HG02885 (cell line): ENCODE measurements around the gene PTPN6.
"Not testable (repeated sequence)": the region's sequence is repeated elsewhere in the genome, so short reads cannot be mapped to it uniquely, and the experiment has no call there.

Experiments
- ATAC-seq: cut with Tn5 transposase; IDR thresholded peaks from one replicate; pipeline ENCODE4 v1.9.1; 2021; ENCODE audit warnings: mild to moderate bottlenecking; ENCODE audit not compliant: unreplicated experiment, poor library complexity

Gene PTPN6

DNA sequence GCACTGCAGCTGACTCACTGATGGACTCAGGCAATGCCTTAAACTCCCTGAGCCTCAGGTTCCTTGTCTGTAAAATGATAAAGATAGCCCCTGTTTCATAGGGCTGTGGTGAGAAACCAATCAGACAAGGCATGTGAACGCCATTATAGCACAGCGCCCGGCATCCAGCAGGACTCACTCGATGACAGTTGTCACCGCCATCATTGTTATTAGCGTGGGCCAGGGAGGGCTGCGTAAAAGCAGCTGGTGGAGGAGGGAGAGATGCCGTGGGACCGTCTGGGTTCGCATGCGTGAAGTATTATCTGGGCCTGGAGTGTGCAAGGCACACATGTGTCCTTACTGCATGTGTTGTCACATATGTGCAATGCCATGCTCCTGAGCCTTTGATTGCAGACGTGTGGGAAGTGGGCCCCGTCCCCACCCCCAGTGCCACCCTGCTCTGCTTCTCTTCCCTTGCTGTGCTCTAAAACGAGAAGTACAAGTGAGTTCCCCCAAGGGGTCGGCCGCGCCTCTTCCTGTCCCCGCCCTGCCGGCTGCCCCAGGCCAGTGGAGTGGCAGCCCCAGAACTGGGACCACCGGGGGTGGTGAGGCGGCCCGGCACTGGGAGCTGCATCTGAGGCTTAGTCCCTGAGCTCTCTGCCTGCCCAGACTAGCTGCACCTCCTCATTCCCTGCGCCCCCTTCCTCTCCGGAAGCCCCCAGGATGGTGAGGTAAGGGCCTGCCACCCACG is at the start of gene PTPN6:
TSS of gene PTPN6 (plus strand) at position 546 of the 730 bp plus-strand sequence. CDS start at position 703, 157 bp downstream.
- ATAC-seq = no peak

DNA sequence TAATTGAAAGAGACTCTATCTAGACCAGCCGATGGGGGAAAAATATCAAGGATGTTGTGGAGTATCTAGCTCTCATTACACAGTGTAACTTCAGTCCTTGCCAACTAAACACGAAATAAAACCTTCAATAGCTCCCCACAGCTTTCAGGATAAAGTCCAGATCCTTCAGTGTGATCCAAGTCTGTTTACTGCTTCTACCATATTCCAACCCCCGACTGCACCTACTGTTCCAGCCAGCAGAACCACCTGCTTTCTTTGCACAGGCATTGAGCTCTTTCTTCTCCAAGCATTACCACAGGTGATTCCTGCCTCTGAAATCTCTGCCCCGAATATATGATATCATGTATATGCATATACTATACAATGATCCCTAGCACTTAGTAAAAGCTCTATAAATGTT is 48.7 kb upstream of the PTPN6 start:
- no peak for ATAC-seq

DNA sequence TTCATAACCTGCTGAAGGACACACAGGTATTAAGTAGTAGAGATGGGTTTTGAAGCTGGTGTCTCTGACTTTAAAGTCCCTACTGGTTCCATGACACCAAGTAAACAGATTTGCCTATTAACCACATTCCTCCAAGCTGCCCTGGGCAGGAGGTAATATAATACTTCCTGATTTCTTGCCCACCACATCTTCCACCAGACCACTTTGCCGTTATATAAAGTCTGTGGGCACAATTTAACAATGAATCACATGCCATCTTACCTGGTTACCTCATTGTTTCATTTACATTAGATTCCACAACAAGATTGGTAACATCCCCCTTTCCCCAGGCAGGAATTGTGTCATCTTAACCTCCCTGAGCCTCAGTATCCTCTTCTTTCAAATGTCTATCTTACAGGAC is 47.4 kb upstream of the PTPN6 start:
- ATAC-seq = no peak

DNA sequence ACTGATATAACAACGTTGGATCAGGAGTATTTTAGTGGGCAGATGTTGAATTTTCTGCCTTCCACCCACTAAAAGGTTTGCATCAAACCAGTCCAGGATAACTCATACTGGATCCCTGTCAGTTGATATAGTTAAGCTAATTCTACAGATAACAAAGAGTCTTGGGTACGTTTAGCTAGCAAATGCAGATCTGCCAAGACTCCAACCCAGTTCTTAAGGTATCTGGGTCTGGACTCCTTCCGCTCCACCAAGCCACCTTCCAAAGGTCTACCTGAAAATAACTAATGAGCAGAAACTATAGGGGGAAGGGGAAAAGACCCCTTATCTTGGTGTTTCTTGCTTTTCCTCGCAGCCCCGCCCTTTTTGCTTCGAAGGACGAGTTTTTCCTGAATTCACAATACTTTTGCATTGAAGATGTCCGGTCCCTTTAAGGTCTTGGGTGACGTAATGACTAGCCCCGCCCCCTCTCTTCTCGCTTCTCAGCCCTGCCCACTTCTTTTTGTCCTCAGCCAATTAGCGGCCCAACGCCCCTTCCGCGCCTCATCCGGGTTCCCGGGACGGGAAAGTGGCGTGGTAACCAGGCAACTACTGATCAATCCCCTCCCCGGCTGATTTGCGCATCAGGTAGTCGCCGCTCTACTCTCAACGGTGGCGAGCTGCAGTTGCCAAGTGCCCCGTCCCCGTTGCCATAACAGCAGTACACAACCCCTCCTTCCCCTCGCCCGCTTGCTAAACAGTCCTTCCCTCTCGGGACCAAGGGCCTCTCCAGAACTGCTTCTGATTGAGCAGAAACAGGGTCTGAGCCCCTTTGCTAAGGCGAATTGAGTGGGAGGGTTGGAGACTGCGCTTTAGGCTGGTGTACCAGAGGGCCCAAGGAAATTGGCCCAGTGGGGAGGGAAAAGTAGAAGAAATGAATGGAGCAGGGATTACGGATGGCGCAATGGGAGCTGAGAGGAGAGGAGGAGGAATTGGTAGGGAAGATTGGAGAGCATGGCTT is 46.6 kb upstream of the PTPN6 start, which contains the start of gene LRRC23:
TSS of gene LRRC23 (plus strand) at position 543 of the 997 bp plus-strand sequence. CDS start 812 bp downstream, outside the sequence.
- peak; percentile 98 for ATAC-seq

DNA sequence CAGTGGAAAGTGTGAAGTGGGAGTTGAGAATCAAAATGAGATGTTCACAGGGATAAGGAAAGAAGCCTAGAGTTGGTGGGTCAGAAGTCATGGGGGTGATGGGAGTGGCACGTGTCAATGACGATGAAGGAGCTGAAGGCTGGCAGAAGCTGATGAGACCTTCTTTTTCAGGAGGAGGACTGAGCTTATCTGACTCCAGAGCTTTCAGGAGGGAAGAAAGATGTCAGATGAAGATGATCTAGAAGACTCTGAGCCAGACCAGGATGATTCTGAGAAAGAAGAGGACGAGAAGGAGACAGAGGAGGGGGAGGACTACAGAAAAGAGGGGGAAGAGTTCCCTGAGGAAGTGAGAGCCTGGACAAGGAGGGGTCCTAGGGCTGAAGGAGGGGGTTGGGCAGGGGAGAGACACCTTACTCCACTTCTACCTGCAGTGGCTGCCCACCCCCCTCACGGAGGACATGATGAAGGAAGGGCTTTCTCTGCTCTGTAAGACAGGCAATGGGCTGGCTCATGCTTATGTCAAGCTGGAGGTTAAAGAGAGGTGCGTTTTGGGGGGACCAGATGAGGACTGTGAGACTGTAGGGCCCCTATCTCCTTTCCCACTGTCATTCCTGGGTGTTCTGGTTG is 45.6 kb upstream of the PTPN6 start:
- no peak for ATAC-seq

DNA sequence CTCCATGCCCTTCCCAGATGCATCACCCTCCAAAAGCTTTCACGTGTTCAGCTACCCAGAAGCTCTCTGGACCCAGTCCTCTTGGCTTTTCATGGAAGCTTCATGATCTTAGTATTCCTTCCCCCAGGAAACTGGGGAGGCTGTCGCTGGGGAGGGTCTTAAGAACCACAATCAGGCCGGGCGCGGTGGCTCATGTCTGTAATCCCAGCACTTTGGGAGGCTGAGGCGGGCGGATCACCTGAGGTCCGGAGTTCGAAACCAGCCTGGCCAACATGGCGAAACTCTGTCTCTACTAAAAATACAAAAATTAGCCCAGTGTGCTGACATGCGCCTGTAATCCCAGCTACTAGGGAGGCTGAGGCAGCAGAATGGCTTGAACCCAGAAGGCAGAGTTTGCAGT is 43.0 kb upstream of the PTPN6 start:
- not testable (repeated sequence) for ATAC-seq

DNA sequence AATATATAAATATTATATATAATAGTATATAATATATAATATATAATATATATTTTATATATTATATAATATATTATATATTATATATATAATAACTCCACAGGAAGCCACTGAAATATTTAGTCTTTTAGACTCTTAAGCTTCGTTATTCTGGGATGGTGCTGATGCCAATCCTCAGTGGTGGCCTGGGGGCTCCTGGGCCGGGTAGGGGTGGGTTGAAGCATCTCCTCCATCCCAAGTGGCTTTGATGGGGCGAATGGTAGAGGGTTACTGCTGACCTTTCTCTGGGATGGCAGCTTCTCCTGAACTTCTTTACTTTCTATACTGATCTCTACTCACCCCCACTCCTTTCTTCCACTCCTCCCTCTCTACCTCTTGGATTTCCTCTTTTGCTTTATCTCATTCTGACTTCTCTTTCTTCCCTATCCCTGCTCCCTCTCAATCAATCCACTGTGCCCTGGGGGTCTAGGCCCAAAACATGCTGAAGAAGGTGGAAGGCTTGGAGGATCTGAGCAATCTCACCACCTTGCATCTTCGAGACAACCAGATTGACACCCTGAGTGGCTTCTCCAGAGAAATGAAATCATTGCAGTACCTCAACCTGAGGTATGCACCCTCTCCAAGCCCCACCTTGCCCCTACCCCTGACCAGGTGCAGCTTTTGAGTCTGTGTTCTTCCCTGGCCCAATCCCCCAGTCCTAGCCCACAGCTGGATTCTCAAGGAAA is 41.6 kb upstream of the PTPN6 start:
- no peak for ATAC-seq

DNA sequence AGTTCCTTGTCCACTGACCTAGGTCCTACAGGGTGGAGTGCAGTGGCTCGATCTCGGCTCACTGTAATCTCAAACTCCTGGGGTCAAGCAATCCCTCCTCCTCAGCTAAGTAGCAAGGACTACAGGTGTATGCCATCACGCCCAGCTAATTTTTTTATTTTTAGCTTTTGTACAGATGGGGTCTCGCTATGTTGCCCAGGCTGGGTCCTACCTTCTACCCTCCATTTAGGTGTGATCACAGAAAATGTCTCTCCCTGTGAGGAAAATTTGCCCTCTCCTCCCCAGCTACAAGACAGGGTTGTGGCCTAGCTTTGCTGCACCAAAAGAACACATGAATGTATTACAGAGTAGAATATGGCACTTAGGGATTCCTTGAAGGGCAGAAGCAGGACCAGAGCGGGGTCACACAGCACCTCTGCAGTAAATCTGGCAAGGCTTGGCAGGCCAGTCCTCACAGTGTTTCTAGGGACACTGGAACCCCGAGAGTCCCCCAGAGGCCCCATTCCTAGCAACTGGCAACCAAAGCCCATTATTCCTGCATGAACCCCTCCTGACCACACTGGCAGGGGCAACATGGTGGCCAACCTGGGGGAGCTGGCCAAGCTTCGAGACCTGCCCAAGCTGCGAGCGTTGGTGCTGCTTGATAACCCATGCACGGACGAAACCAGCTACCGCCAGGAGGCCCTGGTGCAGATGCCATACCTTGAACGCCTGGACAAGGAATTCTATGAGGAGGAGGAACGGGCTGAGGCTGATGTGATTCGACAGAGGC is 38.8 kb upstream of the PTPN6 start:
- ATAC-seq = no peak

DNA sequence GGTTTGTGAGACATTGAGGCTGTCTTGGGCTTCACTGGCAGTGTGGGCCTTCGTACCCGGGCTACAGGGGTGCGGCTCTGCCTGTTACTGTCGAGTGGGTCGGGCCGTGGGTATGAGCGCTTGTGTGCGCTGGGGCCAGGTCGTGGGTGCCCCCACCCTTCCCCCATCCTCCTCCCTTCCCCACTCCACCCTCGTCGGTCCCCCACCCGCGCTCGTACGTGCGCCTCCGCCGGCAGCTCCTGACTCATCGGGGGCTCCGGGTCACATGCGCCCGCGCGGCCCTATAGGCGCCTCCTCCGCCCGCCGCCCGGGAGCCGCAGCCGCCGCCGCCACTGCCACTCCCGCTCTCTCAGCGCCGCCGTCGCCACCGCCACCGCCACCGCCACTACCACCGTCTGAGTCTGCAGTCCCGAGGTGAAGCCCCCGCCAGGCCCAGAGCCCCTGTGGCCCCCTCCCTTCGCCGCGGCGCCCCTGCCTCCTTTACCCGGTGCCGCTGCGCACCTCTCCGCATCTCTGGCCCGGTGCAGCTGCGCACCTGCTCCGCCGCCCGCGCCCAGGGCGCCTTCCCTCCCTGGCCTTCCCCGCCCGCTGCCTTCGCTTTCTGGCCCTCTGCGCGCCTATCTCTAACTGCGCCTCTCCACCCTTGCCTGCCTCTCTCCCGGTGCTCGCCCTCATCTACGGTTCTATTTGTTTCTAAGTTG is 36.8 kb upstream of the PTPN6 start, which contains the start of gene ENO2:
TSS of gene ENO2 (plus strand) at position 335 of the 701 bp plus-strand sequence. CDS start 1,253 bp downstream, outside the sequence.
- peak; percentile 74 for ATAC-seq

DNA sequence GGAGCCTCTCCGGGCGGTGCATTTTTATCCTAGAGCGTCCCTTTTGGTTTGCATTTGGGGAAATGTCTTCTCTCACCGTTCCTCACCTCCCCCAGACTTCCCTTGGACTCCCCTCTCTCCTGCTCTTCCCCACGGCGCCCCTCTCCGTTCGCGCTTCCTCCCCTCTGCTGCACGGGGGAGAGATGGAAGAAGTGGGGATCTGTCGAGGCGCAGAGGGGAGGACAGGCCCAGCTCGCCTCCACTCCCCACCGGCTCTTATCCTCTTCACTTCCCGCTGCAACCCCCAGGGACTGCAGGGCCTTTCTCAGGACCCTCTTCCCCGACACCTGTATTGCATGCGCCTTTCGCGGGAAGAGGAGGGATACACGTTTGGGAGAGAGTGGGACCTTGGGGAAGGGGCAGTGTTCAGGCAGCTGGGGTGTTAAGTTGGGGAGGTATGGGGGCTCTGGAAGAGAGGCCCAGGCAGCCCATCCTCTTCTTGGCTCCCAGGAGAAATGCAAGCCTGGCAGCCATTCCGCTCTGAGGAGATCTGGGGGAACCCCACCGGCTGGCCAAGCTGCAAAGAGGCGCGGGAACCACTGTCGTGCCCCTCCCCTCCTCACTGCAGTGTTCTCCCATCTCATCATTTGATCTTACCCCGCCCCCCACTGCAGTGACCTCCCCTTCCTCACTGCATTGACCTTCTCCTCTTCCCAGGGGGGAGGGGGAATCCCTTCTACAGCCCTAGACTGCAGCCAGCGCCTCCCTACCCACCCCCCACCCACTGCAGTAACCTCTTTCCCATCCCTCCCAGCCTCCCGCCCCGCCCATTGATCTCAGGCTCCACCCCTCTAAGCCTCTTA is 36.0 kb upstream of the PTPN6 start:
- ATAC-seq = no peak

DNA sequence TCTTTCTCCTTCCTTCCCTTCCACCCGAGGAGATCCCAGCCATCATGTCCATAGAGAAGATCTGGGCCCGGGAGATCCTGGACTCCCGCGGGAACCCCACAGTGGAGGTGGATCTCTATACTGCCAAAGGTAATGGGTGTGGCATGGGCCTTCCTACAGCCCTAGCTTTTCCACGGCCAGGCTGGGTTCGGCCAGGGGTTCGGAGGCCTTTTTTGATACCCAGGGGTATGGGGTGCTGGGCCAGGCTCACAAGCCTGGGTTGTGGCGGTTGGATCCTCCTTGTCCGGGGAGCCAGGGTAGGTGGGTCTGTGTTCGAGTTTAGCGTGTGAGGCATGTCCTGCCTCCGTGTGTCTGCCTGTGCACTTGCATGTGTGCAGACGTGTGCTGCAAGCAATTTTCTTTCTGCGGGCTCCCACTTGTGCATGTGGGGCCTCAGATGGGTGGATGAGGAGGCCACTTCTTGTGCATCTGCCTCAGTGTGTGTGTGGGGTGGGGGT is 35.3 kb upstream of the PTPN6 start:
- no peak for ATAC-seq

DNA sequence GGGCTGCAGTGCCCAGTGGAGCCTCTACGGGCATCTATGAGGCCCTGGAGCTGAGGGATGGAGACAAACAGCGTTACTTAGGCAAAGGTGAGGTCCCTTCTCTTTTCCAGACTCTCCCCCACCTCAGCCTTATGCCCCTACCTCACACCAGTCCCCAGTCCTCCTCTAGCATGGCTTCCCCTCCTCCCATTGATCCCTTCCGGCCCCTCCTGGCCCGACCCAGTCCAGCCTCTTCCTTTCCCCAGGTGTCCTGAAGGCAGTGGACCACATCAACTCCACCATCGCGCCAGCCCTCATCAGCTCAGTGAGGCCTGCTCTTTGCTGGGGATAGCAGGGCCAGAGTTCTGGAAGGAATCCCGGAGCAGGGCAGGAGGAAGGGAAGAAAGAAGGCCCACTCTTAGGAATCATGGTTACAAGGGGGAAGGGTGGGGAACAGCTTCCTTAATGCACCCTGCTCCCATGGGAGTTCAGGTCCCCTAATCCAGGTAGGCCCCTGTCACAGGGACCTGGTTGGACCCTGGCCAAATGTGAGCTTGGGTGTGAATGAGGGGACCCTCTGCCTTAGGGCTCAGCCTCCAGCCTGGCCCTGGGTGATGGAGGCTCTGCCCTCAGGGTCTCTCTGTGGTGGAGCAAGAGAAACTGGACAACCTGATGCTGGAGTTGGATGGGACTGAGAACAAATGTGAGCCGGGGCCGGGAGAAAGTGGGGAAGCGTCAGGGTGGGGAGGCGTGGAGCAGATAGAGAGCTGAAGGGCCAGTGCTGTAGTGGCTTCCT is 34.5 kb upstream of the PTPN6 start:
- no peak for ATAC-seq

DNA sequence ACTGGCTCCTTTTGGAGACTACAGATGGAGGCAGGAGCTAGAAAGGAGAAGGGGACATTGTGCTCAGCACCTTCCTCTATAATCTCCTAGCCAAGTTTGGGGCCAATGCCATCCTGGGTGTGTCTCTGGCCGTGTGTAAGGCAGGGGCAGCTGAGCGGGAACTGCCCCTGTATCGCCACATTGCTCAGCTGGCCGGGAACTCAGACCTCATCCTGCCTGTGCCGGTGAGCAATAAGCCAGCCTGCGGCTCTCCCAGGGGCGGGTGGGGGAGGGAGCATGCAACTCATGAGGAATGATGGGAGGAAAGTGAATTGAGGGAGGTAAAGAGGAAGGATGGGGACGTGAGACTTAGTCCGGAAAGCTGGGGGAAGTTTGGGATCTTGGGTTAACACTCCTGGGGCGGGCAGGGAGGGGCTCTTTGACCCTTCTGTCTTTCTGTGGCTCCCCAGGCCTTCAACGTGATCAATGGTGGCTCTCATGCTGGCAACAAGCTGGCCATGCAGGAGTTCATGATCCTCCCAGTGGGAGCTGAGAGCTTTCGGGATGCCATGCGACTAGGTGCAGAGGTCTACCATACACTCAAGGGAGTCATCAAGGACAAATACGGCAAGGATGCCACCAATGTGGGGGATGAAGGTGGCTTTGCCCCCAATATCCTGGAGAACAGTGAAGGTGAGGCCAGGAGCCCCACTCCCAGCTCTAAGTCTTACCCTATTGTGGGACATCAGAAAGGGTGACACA is 33.5 kb upstream of the PTPN6 start:
- no peak for ATAC-seq

DNA sequence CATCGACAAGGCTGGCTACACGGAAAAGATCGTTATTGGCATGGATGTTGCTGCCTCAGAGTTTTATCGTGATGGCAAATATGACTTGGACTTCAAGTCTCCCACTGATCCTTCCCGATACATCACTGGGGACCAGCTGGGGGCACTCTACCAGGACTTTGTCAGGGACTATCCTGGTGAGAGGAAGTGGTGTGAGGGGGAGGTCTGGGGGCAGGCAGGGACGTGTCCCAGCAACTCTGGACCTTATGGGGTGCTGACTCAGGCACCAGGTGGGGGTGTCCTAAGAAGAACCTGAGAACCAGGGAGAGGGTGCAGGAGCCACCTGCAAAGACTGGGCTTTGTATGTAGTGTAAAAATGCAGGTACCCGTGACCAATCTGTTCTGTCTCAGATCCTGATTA is 31.6 kb upstream of the PTPN6 start:
- no peak for ATAC-seq

DNA sequence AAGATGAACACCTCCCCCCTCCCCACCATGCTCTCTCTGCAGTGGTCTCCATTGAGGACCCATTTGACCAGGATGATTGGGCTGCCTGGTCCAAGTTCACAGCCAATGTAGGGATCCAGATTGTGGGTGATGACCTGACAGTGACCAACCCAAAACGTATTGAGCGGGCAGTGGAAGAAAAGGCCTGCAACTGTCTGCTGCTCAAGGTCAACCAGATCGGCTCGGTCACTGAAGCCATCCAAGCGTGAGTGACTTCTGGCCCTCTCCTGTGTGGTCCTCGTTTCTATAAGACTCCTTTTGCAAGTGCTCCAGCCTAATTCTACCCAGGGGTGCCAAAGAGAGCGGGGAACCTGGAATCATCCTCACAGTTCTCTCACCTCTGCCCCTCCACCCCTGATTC is 29.6 kb upstream of the PTPN6 start:
- no peak for ATAC-seq
